Femur (tissue), 1 donor: ENCODE results near the gene CAPN11.
"Not testable (repeated sequence)": the region's sequence is repeated elsewhere in the genome, so short reads cannot be mapped to it uniquely, and the experiment has no call there.

Experiments
- DNase-seq: peaks from one replicate; pipeline ENCODE4 v3.0.0-alpha.2; 2017

CAPN11 gene

DNA sequence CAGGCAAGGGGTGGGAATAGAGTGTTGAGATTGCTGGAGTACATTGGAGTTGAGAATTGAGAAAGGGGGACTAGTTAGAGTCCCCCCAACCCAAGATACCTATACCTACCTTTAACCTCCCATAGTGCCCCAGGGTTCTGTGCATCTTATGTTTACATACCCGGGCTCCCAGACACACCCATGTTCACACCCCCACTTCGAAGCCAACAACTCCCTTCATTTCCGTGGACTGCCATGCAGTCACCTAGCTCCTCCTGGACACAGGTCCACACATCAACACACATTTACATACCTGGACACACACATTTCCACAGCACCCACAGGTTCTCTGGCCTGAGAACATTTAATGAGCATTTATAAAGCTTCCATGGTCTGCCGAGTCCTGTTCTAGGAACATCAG, 26.1 kb upstream of the CAPN11 start:
- DNase-seq, result no peak

DNA sequence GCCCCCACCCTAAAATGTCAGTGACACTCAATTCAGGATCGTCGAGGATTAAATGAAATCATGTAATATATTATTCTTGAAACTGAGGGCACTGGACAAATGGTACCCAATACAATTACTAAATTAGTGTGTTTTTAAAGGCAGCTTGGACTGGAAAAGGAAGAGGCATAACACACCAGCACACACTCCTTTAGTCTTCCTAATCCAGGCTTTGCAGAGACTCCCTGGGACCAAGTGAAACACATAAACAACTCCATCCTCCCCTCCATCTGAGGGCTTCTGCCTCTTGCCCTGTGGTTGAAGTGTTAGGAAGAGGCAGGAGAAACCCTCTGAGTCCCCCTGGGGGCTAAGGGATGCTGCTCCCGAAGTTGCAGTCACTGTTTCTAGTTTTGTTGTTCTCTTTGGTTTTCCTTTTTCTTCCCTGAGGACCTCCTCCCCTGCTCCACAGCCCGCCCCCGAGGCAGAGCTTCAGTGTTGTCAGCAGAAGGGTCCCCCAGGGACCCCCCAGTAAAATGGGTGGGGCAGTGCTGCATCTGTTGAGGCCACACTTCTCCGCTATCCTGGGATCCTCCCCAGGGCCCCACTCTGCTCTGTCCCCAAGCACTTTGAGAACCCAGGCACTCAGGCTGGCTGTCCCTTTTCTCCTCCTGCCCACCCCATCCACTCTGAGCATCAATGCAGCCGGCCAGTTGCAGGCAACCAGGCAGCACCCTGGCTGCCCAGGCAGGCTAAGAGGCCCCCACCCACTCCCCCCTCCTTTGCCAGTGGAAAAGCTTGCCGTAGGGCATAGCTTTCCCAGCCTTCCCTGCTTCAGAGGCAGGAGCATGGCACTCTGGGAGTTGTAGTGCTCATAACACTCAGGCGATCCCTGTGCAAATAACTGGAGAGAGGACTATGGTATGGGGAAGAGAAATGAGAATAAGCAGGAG, 25.4 kb upstream of the CAPN11 start:
- DNase-seq, result peak; percentile 50

GRCh38 chr6:44133981-44134711, 24.5 kb upstream of the CAPN11 start:
- no peak for DNase-seq

- DNase-seq, result no peak
These were observed 23.4 kb upstream of the CAPN11 start for GRCh38 chr6:44135173-44135758.

- DNase-seq, result no peak
These were observed 22.7 kb upstream of the CAPN11 start for GRCh38 chr6:44135875-44136274.

- DNase-seq, result no peak
These were observed 19.8 kb upstream of the CAPN11 start for GRCh38 chr6:44138717-44139350.

GRCh38 chr6:44139351-44139743, 19.3 kb upstream of the CAPN11 start:
- no peak for DNase-seq

DNA sequence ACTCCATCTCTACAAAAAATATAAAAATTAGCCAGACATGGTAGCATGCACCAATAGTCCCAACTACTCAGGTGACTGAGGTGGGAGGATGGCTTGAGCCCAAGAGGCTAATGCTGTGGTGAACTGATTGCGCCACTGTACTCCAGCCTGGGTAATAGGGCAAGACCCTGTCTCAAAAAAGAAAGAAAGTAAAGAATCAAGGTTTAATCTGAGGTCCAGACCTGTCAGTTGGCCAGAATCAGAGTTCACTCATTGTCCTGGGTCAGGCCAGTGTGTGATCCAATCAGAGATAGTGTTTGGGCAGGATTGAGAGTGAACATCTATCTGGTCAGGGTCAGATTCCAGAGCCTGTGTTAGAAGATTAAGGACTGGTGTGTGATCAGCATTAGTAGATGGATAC, 15.8 kb upstream of the CAPN11 start:
- DNase-seq, result no peak

- DNase-seq, result no peak
These were observed 14.9 kb upstream of the CAPN11 start for GRCh38 chr6:44143731-44144130.

DNA sequence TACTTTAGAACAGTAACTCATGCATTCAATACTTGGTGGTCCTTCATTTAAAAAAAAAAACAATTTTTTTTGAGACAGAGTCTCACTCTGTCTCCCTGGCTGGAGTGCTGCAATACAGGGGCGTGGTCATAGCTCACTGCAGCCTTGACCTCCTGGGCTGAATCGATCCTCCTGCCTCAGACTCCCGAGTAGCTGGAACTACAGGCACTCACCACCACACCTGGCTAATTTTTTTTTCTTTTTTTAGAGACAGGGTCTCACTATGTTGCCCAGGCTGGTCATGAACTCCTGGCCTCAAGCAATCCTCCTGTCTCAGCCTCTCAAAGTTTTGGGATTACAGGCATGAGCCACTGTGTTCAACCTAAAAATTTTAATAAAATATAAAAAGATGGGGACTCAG, 14.1 kb upstream of the CAPN11 start:
- DNase-seq, result not testable (repeated sequence)

DNA sequence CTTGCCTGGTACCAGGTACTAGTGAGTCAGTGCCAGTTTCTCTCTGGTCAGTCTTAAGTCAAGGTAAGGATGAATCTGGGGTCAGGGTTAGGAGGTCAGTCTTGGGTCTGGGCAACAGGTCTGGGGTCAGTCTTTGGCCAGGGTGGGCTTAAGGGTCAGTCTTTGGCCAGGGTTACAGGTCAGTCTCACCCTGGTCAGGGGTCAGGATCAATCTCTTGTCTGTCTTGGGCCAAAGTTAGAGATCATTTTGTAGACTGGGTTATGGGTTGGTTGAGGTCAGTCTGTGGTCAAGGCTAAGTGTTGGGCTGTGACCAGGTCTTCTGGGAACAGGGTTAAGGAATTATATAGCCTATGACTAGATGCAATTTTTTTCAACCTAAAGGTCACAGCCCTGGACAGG, 12.8 kb upstream of the CAPN11 start:
- DNase-seq, result no peak

- DNase-seq, result no peak
These were observed 11.9 kb upstream of the CAPN11 start for GRCh38 chr6:44146685-44147084.

GRCh38 chr6:44147256-44147655, 11.4 kb upstream of the CAPN11 start:
- DNase-seq, result no peak

DNA sequence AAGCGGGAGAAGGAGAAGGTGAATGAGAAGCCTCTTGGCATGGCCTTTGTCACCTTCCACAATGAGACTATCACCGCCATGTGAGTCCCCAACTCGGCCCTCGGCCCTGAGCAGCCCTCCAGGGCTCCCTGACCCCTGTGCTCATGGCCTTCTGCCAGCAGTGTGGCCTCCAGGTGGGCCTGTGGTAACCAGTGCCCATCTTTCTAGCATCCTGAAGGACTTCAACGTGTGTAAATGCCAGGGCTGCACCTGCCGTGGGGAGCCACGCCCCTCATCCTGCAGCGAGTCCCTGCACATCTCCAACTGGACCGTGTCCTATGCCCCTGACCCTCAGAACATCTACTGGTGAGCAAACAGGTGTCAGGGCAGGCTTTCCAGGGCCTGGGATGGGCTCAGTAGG, 10.3 kb upstream of the CAPN11 start:
- DNase-seq, result no peak

DNA sequence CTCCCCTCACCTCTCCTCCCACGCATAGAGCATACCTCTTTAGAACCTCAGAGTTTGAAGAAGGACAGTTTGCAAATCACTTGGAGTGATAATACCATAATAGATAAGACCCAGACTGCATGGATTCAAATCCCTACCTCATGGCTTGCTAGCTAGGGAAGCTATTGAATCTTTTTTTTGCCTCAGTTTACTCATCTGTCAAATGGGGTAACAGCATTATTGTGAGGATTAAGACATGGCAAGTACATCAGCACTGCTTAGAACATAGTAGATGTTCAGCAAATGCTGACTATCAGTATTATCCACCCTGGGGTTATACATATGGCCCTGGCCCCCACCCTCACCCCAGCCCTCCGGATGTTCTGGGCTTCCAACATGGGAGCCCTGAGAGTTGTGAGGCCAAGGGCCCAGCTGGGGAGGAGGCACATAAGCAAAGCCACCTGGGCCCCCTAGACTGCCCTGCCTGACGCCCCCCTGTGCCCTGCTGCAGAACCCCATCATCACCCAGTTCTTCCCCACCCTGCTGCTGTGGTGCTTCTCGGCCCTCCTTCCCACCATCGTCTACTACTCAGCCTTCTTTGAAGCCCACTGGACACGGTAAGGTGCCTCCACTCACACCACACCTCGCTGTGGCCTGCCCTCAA, 9.1 kb upstream of the CAPN11 start:
- no peak for DNase-seq

GRCh38 chr6:44150317-44150917, 8.2 kb upstream of the CAPN11 start:
- DNase-seq, result no peak

DNA sequence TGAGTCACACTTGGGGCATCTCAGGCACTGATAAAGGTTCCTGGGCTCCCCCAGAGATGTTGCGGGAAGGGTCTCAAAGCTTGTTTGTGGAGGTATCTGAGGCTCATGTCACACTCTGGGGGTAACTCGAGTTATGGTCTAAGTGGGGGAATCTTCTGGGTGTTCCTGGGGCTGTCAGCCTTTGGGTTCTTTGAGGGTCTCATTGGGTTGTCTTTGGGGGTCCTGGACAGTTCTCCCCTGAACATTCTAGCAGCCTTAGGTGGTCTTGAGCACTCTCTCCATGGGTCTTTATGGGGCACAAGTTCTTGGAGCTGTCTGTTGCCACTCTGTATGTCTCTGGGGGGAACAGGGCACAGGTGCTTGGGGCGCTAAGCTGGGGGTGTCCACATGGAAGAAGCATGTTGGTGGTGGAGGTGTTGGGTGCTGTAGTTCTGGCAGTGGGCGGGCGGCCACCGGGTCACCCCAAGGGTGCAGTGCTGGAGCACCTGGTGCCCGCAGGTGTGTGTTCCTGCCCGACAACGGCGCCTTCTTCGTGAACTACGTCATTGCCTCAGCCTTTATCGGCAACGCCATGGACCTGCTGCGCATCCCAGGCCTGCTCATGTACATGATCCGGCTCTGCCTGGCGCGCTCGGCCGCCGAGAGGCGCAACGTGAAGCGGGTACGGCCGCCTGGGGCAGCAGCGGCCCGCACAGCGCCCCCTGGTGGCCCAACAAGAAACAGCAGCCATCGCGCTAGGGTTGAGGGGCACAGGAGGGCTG, 7.1 kb upstream of the CAPN11 start:
- DNase-seq, result peak; percentile 83

DNA sequence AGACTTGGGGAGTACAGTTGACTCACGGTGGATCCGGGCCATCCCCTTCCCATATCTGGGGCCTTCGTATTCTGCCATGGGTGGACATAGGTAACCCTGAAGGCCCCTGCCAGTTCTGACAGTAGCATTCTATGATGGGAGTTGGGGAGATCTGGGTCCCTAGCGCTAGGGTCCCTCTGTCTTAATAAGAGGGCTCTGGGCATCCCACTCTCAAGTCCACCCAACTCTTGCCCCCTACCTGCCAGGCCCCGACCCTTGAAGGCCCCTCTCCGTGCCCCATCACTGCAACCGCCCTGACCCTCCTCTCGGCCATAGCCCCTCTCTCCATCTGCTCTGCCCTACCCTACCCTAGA, 6.5 kb upstream of the CAPN11 start:
- DNase-seq, result no peak

DNA sequence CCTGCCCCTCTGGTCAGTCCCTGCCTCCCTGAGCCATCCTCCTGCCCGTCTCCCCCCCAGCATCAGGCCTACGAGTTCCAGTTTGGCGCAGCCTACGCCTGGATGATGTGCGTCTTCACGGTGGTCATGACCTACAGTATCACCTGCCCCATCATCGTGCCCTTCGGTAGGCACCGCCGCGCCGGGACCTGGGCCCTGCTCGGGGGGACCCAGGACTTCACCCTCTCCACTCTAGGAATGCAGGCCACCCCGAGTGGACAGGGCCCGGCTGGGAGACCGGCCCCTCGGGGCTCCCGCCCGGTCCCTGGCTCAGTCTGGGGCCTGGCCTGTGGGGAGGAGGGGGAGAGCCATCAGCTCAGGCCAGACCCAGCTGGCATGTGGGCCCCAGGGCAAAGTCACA, 6.1 kb upstream of the CAPN11 start:
- no peak for DNase-seq

- no peak for DNase-seq
These were observed 4.6 kb upstream of the CAPN11 start for GRCh38 chr6:44154067-44154466.

DNA sequence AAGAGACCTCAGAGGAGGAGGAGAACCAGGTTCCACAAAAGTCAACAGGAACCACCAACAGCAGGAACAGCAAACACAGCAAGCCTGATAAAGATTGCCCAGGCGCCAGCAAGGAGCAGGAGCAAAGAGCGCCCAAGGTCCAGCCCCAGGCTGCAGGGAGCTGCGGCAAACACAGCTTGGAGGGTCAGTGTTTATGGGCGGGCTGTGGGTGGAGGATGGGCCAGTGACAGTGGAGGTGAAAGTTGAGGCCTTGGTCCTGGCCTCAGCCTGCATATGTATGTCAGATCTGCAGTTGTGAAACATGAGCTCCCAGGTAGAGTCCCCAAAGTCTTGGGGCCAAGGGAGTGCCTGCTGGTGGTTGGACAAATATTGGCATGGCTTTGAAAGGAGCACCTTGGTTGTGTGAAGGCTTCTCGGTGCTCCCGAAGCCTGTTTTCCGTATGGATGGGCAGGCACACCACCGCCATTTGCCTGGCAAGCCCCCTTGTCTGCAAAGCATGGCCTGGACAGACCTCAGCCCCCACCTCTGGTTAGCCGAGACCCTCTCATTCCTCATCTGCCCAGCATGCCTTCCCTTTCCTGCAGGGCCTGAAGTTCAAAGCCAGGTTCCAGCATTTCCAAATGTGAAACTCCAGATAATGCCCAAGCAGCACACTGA, 2.0 kb upstream of the CAPN11 start:
- no peak for DNase-seq
